Fibroblast of lung (primary cell): ENCODE data around the gene SVEP1. TPM values are rescaled to one million over a fixed set of nuclear protein-coding genes. Genes with fewer than 3 reads are reported as not detected.
A peak's percentile ranks its signal among the peaks of the same experiment; 100 is the strongest.

Source experiments
- DNase-seq, 2 donors: peaks; one replicate each; pipeline versions ENCODE4 v3.0.0 to v3.0.0-alpha.2; 2010; ENCODE audit warnings: low read depth in 2 of 2
- H2AFZ ChIP-seq: 2 replicates; pipeline ENCODE4 v1.5.1; 2012; ENCODE audit warnings: low read length, control low read depth, inconsistent platforms
- H3K27ac ChIP-seq: 2 replicates; pipeline ENCODE4 v1.5.1; 2011; ENCODE audit warnings: low read length, control low read depth; ENCODE audit not compliant: insufficient read depth
- H3K27me3 ChIP-seq: 2 replicates; pipeline ENCODE4 v1.5.1; 2011; ENCODE audit warnings: mild to moderate bottlenecking, low read length; ENCODE audit not compliant: control insufficient read depth, insufficient read depth
- H3K36me3 ChIP-seq: 2 replicates; pipeline ENCODE4 v1.5.1; 2011; ENCODE audit warnings: low read length; ENCODE audit not compliant: control insufficient read depth, insufficient read depth
- H3K4me1 ChIP-seq: 2 replicates; pipeline ENCODE4 v1.5.1; 2011; ENCODE audit warnings: low read length; ENCODE audit not compliant: control insufficient read depth, insufficient read depth; ENCODE audit errors: extremely low read depth
- H3K4me2 ChIP-seq: 2 replicates; pipeline ENCODE4 v1.5.1; 2011; ENCODE audit warnings: low read length, control low read depth; ENCODE audit not compliant: insufficient read depth; ENCODE audit errors: extremely low read depth
- H3K4me3 ChIP-seq, 4 experiments: fragments of 200-600 bp in 1 of 4; sonication (generic) in 1 of 4; replicated peaks in 1 of 4; 2 replicates each; pipeline ENCODE4 v1.5.1; 2011 to 2016; ENCODE audit warnings: low read length in 4 of 4, low read depth in 3 of 4, mild to moderate bottlenecking in 3 of 4, control low read depth in 2 of 4, inconsistent platforms in 1 of 4, mixed read lengths in 1 of 4; ENCODE audit not compliant: insufficient read depth in 1 of 4; ENCODE audit errors: control extremely low read depth in 1 of 4
- H3K79me2 ChIP-seq: 2 replicates; pipeline ENCODE4 v1.5.1; 2012; ENCODE audit warnings: mild to moderate bottlenecking, low read length, inconsistent platforms; ENCODE audit not compliant: control insufficient read depth, insufficient read depth
- H3K9ac ChIP-seq: 2 replicates; pipeline ENCODE4 v1.5.1; 2011; ENCODE audit warnings: mild to moderate bottlenecking, low read length, control low read depth; ENCODE audit not compliant: insufficient read depth
- H3K9me3 ChIP-seq: 2 replicates; pipeline ENCODE4 v1.5.1; 2012; ENCODE audit warnings: low read depth, low read length; ENCODE audit not compliant: control insufficient read depth, insufficient read depth
- H4K20me1 ChIP-seq: 2 replicates; pipeline ENCODE4 v1.5.1; 2011; ENCODE audit warnings: low read length; ENCODE audit not compliant: control insufficient read depth, insufficient read depth; ENCODE audit errors: extremely low read depth
- CTCF ChIP-seq, 2 donors: IDR thresholded peaks in 1 of 2; conservative IDR thresholded peaks in 1 of 2; 1 replicate in 1 of 2; 2 replicates in 1 of 2; pipeline ENCODE4 v1.5.1; 2011 to 2012; ENCODE audit warnings: low read length in 2 of 2, control low read depth in 1 of 2, inconsistent platforms in 1 of 2, low read depth in 1 of 2, mild to moderate bottlenecking in 1 of 2
- EZH2 ChIP-seq: IDR thresholded peaks from 2 replicates; pipeline ENCODE4 v1.5.1; 2012; ENCODE audit warnings: low read length, control low read depth, mild to moderate bottlenecking; ENCODE audit errors: missing control alignments
- polyA plus RNA-seq, 2 donors: library from polyadenylated mRNA; depleted of rRNA in 1 of 2; stranded (reverse) in 1 of 2; unstranded in 1 of 2; fragments of >200 nt; gene quantifications; 2 replicates each; pipeline ENCODE4 v1.2.1, GENCODE V29; 2011 to 2012; ENCODE audit warnings: missing spikeins in 1 of 2
- total RNA-seq: library from RNA; depleted of rRNA; stranded (reverse); fragments of >200 nt; gene quantifications from 2 replicates; pipeline ENCODE4 v1.2.1, GENCODE V29; 2014

SVEP1 gene
- total and polyA plus RNA-seq, 2 donors (not counting 1 experiment from before 2014, with no cell fraction given): 46.3 to 96.9 TPM

DNA sequence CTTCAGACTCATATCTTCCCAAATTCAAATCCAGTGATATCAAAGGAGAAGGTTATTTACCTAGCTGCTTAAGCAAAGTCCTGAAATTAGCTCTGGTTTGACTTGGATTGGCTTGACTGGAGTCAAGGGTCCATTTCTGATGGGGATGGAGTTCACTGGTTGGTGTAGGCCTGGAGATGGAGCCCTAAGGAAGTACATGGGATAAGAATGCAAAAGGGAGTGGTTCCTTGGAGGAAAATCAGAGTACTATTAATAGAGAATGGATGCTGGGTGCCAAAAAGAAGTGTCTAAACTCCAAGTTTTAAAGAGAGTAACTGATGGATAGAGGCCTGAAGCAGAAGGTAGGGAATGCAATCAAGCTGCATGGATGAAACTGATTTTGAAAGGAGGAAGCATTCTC is 255.7 kb downstream of the SVEP1 start:
- Histone ChIP-seq H3K4me2 (no peak overlapping the region), H3K27ac (no peak overlapping the region), H3K4me1 (no peaks in the 10 kb centered on the region), H3K9ac (no peak overlapping the region), H3K27me3 (peaks cover 3% of the 10 kb centered on the region), H2AFZ (no peak overlapping the region), H3K4me3 (no peak overlapping the region), H4K20me1 (no peaks in the 10 kb centered on the region), H3K79me2 (no peaks in the 10 kb centered on the region), H3K9me3 (no peaks in the 10 kb centered on the region), H3K36me3 (no peaks in the 10 kb centered on the region)
- TF ChIP-seq EZH2 (no peak), CTCF (conservative IDR thresholded peaks at IDR 0.05 in 1 of 2, IDR thresholded peaks at IDR 0.05 in 1 of 2; ENCODE audit: low read depth in 1 of 2, low read length in 2 of 2) (no peak)
- no peak for DNase-seq

DNA sequence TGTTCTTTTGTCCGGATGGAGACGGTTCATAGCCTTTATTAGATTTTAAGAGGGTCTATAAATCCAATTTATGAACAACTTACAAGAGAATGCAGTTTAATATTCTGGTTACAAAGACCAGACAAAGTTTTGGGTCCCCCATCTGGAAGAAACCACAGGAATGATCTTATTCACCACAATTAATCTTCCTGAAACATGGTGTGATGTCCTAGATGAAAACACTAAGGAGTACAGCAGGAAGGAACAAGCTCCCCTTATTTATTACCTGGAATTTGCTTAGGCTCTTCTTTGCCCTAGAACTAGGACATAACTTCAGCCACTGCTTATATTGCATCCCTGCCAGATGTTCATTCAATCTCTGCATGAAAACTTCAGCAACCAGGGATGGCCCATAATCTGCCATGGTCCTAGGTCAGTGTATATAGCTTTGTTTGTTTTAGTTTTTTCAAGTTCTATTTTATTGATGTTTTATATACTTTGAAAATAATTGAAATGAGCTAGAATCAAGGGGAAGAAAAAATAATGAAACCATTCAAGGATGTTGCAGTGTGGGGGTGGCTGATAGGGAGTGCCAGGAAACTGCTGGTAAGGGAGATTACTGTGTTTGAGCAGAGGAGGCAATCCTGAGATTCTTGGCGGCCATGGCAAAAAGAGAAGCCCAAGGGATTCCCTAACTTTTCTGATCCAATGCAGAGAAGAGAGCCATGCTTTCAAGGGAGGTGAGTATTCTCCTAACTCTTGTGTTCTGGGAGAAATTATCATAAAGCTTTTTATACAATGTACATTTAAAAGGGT is 258.7 kb downstream of the SVEP1 start:
- H3K36me3 ChIP-seq: no peaks in the 10 kb centered on the region
- no peak overlapping the region for H3K27ac ChIP-seq
- peaks cover 3% of the 10 kb centered on the region for H3K27me3 ChIP-seq
- no peaks in the 10 kb centered on the region for H3K9me3 ChIP-seq
- H3K4me2 ChIP-seq: no peak overlapping the region
- H3K79me2 ChIP-seq: no peaks in the 10 kb centered on the region
- no peak overlapping the region for H3K4me3 ChIP-seq
- H3K4me1 ChIP-seq: no peaks in the 10 kb centered on the region
- peak in 1 of 2 donors; percentile 55 for DNase-seq
- TF ChIP-seq CTCF (conservative IDR thresholded peaks at IDR 0.05 in 1 of 2, IDR thresholded peaks at IDR 0.05 in 1 of 2; ENCODE audit: low read depth in 1 of 2, low read length in 2 of 2): no peak
- no peak for TF ChIP-seq EZH2
- no peaks in the 10 kb centered on the region for H4K20me1 ChIP-seq
- H3K9ac ChIP-seq: no peak overlapping the region
- H2AFZ ChIP-seq: no peak overlapping the region

GRCh38 chr9:110319781-110320492 is 259.6 kb downstream of the SVEP1 start:
- Histone ChIP-seq H3K27ac (no peak overlapping the region), H3K4me1 (no peaks in the 10 kb centered on the region), H3K36me3 (no peaks in the 10 kb centered on the region), H3K79me2 (no peaks in the 10 kb centered on the region), H3K27me3 (peaks cover 3% of the 10 kb centered on the region), H3K4me3 (no peak overlapping the region), H3K9me3 (no peaks in the 10 kb centered on the region), H3K4me2 (no peak overlapping the region), H3K9ac (no peak overlapping the region), H2AFZ (no peak overlapping the region), H4K20me1 (no peaks in the 10 kb centered on the region)
- TF ChIP-seq EZH2: no peak
- TF ChIP-seq CTCF (conservative IDR thresholded peaks at IDR 0.05 in 1 of 2, IDR thresholded peaks at IDR 0.05 in 1 of 2; ENCODE audit: low read depth in 1 of 2, low read length in 2 of 2): no peak
- no peak for DNase-seq
